Activated CD8-positive, alpha-beta T cell treated with anti-CD3 and anti-CD28 coated beads for 36 hours (primary cell): ENCODE results near the gene RPL35A. TPM values are rescaled to one million over a fixed set of nuclear protein-coding genes. Genes with fewer than 3 reads are reported as not detected.

Source experiments
- ATAC-seq: fragments of 200-7000 bp; cut with Tn5 transposase; one replicate; pipeline ENCODE4 v1.10.0; 2021; ENCODE audit warnings: mild to moderate bottlenecking, moderate library complexity
- CTCF ChIA-PET: fragments of 350-600 bp; sonication (Branson Sonifier 250); formaldehyde crosslinking; loops from one replicate; lab custom pipeline; 2021; ENCODE audit warnings: antibody characterized with exemption; lab: Charles Lee
- POLR2A ChIA-PET: fragments of 350-600 bp; sonication (Branson Sonifier 250); formaldehyde crosslinking; loops from one replicate; lab custom pipeline; 2021; ENCODE audit warnings: antibody characterized with exemption; lab: Charles Lee
- DNase-seq: peaks from one replicate; pipeline ENCODE4 v3.0.0-alpha.2; 2020
- H3K27ac Mint-ChIP-seq: one replicate; pipeline ENCODE4 v1.8.0; 2021; ENCODE audit warnings: mild to moderate bottlenecking, mixed read lengths
- H3K27me3 Mint-ChIP-seq: one replicate; pipeline ENCODE4 v1.8.0; 2021; ENCODE audit warnings: mixed read lengths
- H3K36me3 Mint-ChIP-seq: one replicate; pipeline ENCODE4 v1.8.0; 2021; ENCODE audit warnings: low read depth, mixed read lengths
- H3K4me1 Mint-ChIP-seq: one replicate; pipeline ENCODE4 v1.8.0; 2021; ENCODE audit warnings: low read depth, mixed read lengths
- H3K4me3 Mint-ChIP-seq: one replicate; pipeline ENCODE4 v1.8.0; 2021; ENCODE audit warnings: mild to moderate bottlenecking, moderate library complexity, mixed read lengths
- H3K9me3 Mint-ChIP-seq: one replicate; pipeline ENCODE4 v1.8.0; 2021; ENCODE audit warnings: mixed read lengths
- CTCF ChIP-seq: fragments of 200-600 bp; IDR thresholded peaks from one replicate; pipeline ENCODE4 v1.8.0; 2022; ENCODE audit warnings: antibody characterized with exemption, mild to moderate bottlenecking
- intact Hi-C: fragments of 100-400 bp; cut with micrococcal nuclease; formaldehyde crosslinking; loops from one replicate; pipeline ENCODE4 v1.10.0; 2022
- total RNA-seq, 2 experiments: library from RNA; stranded (reverse); gene quantifications; one replicate each; pipeline ENCODE4 v1.2.3, GENCODE V29; 2021

Gene RPL35A
- total RNA-seq, 2 experiments from 2014 or later = 1,685 to 1,707 TPM

GRCh38 chr3:197953325-197953724 lies 3.3 kb downstream of the RPL35A start:
- CTCF ChIA-PET = interaction anchor here (2.2 kb wide), 1 partner anchor 48 kb away, joined by 11 read pairs; no protein-coding TSS in a partner anchor
- H3K9me3 Mint-ChIP-seq = no peaks in the 10 kb centered on the region
- DNase-seq (no peak), ATAC-seq (peak; percentile 17)
- intact Hi-C loops = no loop called here
- peak overlapping the region; percentile 82 for H3K27ac Mint-ChIP-seq
- H3K27me3 Mint-ChIP-seq = no peaks in the 10 kb centered on the region
- POLR2A ChIA-PET = interaction anchor here (0.6 to 3.3 kb wide), 5 partner anchors 8 to 46 kb away, joined by 3 to 14 read pairs (median 3); no protein-coding TSS in a partner anchor
- peaks cover 48% of the 10 kb centered on the region for H3K4me1 Mint-ChIP-seq
- peak overlapping the region; percentile 95 for H3K4me3 Mint-ChIP-seq
- peaks cover 74% of the 10 kb centered on the region for H3K36me3 Mint-ChIP-seq
- no peak for TF ChIP-seq CTCF

- Mint-ChIP-seq H3K9me3 (no peaks in the 10 kb centered on the region), H3K36me3 (peaks cover 77% of the 10 kb centered on the region), H3K27ac (peak overlapping the region; percentile 82), H3K4me1 (peaks cover 52% of the 10 kb centered on the region), H3K27me3 (no peaks in the 10 kb centered on the region), H3K4me3 (peak overlapping the region; percentile 95)
- ATAC-seq (no peak), DNase-seq (no peak)
- intact Hi-C loops = no loop called here
- TF ChIP-seq CTCF = no peak
- ChIA-PET POLR2A (interaction anchor here (0.8 to 0.9 kb wide), 2 partner anchors 10 to 38 kb away, joined by 3 to 4 read pairs; no protein-coding TSS in a partner anchor), CTCF (interaction anchor here (2.2 kb wide), 1 partner anchor 48 kb away, joined by 11 read pairs; no protein-coding TSS in a partner anchor)
Measured at GRCh38 chr3:197953881-197954280, 3.9 kb downstream of the RPL35A start.

GRCh38 chr3:197955892-197956477 lies 6.0 kb downstream of the RPL35A start:
- intact Hi-C loops = no loop called here
- H3K27me3 Mint-ChIP-seq = no peaks in the 10 kb centered on the region

GRCh38 chr3:197956626-197956988 lies 6.6 kb downstream of the RPL35A start:
- Mint-ChIP-seq H3K9me3 (no peaks in the 10 kb centered on the region), H3K27ac (peak overlapping the region; percentile 49), H3K27me3 (no peaks in the 10 kb centered on the region), H3K4me1 (peaks cover 59% of the 10 kb centered on the region), H3K36me3 (peaks cover 67% of the 10 kb centered on the region), H3K4me3 (no peak overlapping the region)
- ChIA-PET CTCF (no interaction called here), POLR2A (interaction anchor here (0.7 to 1.0 kb wide), 2 partner anchors 116 to 124 kb away, joined by 4 to 7 read pairs; no protein-coding TSS in a partner anchor)
- intact Hi-C loops = no loop called here
- no peak for ATAC-seq
- DNase-seq = peak; percentile 26
- no peak for TF ChIP-seq CTCF

More at GRCh38 chr3:197955892-197956477, 6.0 kb downstream of the RPL35A start:
- Mint-ChIP-seq H3K4me1 (peaks cover 54% of the 10 kb centered on the region), H3K9me3 (no peaks in the 10 kb centered on the region), H3K36me3 (peaks cover 73% of the 10 kb centered on the region), H3K27ac (no peak overlapping the region), H3K4me3 (no peak overlapping the region)
- ChIA-PET CTCF (no interaction called here), POLR2A (interaction anchor here (0.7 to 1.0 kb wide), 3 partner anchors 13 to 124 kb away, joined by 3 to 7 read pairs (median 4); no protein-coding TSS in a partner anchor)
- ATAC-seq = no peak
- no peak for DNase-seq
- TF ChIP-seq CTCF = no peak

GRCh38 chr3:197957790-197958133 lies 7.8 kb downstream of the RPL35A start:
- intact Hi-C loops = no loop called here
- DNase-seq (no peak), ATAC-seq (no peak)
- no peak for TF ChIP-seq CTCF
- POLR2A ChIA-PET = interaction anchor here (0.9 kb wide), 1 partner anchor 122 kb away, joined by 3 read pairs; no protein-coding TSS in a partner anchor
- Mint-ChIP-seq H3K4me1 (peaks cover 67% of the 10 kb centered on the region), H3K27ac (peak overlapping the region; percentile 16), H3K36me3 (peaks cover 62% of the 10 kb centered on the region), H3K4me3 (no peak overlapping the region), H3K9me3 (no peaks in the 10 kb centered on the region), H3K27me3 (no peaks in the 10 kb centered on the region)
- CTCF ChIA-PET = interaction anchor here (1.2 to 1.7 kb wide), 3 partner anchors 51 to 123 kb away, joined by 3 to 4 read pairs (median 4); no protein-coding TSS in a partner anchor
